Breast epithelium (tissue), 4 donors: ENCODE results near the gene FAM174C. TPM values are rescaled to one million over a fixed set of nuclear protein-coding genes. Genes with fewer than 3 reads are reported as not detected.

Experiments used
- DNase-seq, 2 donors: peaks; one replicate each; pipeline ENCODE4 v3.0.0-alpha.2; 2019; ENCODE audit warnings: low spot score in 2 of 2
- H3K27ac ChIP-seq, 2 donors: fragments of 200-600 bp; sonication (generic) in 1 of 2; one replicate each; pipeline ENCODE4 v1.5.1; 2016 to 2019; ENCODE audit warnings: mild to moderate bottlenecking in 1 of 2
- H3K27me3 ChIP-seq, 2 donors: fragments of 200-600 bp; sonication (generic) in 1 of 2; one replicate each; pipeline versions ENCODE4 v1.5.1 to v1.6.0; 2017 to 2019; ENCODE audit warnings: control low read depth in 1 of 2, mild to moderate bottlenecking in 1 of 2
- H3K36me3 ChIP-seq: fragments of 200-600 bp; one replicate; pipeline ENCODE4 v1.5.1; 2019
- H3K4me1 ChIP-seq, 2 donors: fragments of 200-600 bp; sonication (generic); one replicate each; pipeline ENCODE4 v1.5.1; 2016 to 2019; ENCODE audit warnings: control low read depth in 1 of 2
- H3K4me3 ChIP-seq, 3 donors: fragments of 200-600 bp; sonication (generic); 1 replicate in 2 of 3; 2 replicates in 1 of 3; pipeline ENCODE4 v1.5.1; 2016 to 2019; ENCODE audit warnings: mild to moderate bottlenecking in 3 of 3, moderate library complexity in 2 of 3
- H3K9me3 ChIP-seq, 2 donors: fragments of 200-600 bp; sonication (generic) in 1 of 2; one replicate each; pipeline ENCODE4 v1.5.1; 2016 to 2019; ENCODE audit warnings: control low read depth in 1 of 2
- CTCF ChIP-seq, 3 donors: fragments of 450-650 bp; IDR thresholded peaks; one replicate each; pipeline ENCODE4 v1.5.1; 2016 to 2017; ENCODE audit warnings: antibody characterized with exemption in 3 of 3, mild to moderate bottlenecking in 3 of 3, moderate library complexity in 3 of 3
- POLR2A ChIP-seq: fragments of 450-650 bp; IDR thresholded peaks from one replicate; pipeline ENCODE4 v1.6.1; 2016; ENCODE audit warnings: antibody characterized with exemption, mild to moderate bottlenecking, moderate library complexity
- POLR2AphosphoS5 ChIP-seq, 3 donors: sonication (generic); formaldehyde crosslinking; IDR thresholded peaks; one replicate each; pipeline ENCODE4 v1.6.1; 2017; ENCODE audit warnings: antibody characterized with exemption in 3 of 3
- intact Hi-C: fragments of 100-400 bp; cut with DNase I; formaldehyde crosslinking; loops from one replicate; pipeline ENCODE4 v1.15.1; 2023; ENCODE audit warnings: low total_unique reads
- total RNA-seq, 3 donors: library from RNA; depleted of rRNA; stranded (reverse); fragments of >200 nt; gene quantifications; one replicate each; pipeline ENCODE4 v1.1.0, GENCODE V29; 2016

Gene FAM174C
- total RNA-seq, 3 donors from 2014 or later: 43.9 to 60.6 (median 53.1) TPM

DNA sequence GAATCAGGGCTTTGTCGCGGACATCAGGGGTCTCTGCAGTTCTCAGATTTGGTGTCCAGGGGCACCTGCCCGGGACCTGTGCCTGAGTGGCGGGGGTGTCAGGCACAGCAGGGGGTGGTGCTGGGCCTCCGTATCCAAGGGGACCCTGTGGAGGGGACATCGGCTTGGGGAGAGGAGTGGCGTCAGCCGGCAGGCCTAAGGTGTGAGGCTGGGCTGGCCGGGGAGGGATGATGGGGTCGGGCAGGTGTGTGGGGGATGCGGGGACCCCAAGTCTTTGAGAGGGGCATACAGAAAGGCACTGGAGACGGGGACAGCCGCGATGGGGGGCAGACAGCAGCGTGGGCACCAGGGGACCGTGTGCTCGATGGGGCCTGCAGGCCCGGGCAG lies 12.9 kb downstream of the FAM174C start:
- H3K4me1 ChIP-seq: no peaks in the 10 kb centered on the region
- no peaks in the 10 kb centered on the region for H3K9me3 ChIP-seq
- H3K27ac ChIP-seq: no peak overlapping the region
- no peak overlapping the region for H3K4me3 ChIP-seq
- TF ChIP-seq POLR2A: no peak
- no peak for TF ChIP-seq POLR2AphosphoS5 (IDR thresholded peaks at IDR 0.05)
- no peak for TF ChIP-seq CTCF (IDR thresholded peaks at IDR 0.05)
- intact Hi-C loops: no loop called here
- no peak for DNase-seq
- H3K27me3 ChIP-seq: peaks cover 24 to 93% of the 10 kb centered on the region in 2 donors
- no peaks in the 10 kb centered on the region for H3K36me3 ChIP-seq

DNA sequence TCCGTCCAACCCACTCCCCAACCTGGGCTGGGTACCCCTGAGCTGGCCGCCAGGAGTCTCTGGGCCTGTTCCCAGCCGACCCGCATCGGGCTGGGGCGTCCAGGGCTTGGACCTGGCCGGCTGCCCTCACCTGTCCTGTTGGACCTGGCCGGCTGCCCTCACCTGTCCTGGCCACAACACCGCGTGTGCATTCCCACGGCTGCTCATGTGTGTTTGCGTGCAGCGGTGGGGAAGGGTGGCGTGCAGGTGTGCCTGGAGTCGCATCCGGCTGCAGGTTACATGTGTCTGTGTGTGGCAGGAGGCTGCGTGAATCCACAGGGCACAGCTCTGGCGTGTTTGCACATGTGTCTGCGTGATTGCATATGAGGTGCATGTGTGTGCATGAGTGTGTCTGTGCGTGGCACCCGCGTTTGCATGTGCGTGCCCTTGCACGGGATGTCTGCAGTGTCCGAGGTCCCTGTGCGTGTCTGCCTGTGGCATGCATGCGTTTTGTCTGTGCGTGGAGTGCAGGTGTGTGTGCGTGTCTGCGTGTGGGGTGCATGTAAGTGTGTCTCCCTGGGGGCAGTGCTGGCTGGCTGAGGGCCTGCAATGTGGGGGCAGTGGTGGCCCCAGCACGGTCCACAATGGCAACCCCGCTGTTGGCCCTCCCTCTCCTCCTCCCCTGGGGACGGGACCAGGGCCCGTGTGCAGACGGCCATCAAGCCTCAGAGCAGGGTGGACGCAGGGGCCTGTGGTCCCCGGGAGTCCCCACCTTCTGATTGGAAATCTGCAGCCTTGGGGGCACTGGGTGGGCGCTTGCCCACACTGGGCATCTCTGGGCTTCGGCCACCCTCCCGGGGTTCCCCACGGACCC lies 13.7 kb downstream of the FAM174C start:
- intact Hi-C loops: no loop called here
- TF ChIP-seq CTCF (IDR thresholded peaks at IDR 0.05): no peak
- no peak for TF ChIP-seq POLR2A
- TF ChIP-seq POLR2AphosphoS5 (IDR thresholded peaks at IDR 0.05): no peak
- Histone ChIP-seq H3K36me3 (no peaks in the 10 kb centered on the region), H3K4me1 (no peaks in the 10 kb centered on the region), H3K27me3 (peaks cover 30 to 93% of the 10 kb centered on the region in 2 donors), H3K4me3 (no peak overlapping the region), H3K27ac (no peak overlapping the region), H3K9me3 (no peaks in the 10 kb centered on the region)
- no peak for DNase-seq

GRCh38 chr19:1289686-1290025 lies 14.3 kb downstream of the FAM174C start:
- no peak for TF ChIP-seq CTCF (IDR thresholded peaks at IDR 0.05)
- no peak for TF ChIP-seq POLR2AphosphoS5 (IDR thresholded peaks at IDR 0.05)
- TF ChIP-seq POLR2A: no peak
- intact Hi-C loops: no loop called here
- H3K27me3 ChIP-seq: peaks cover 35 to 93% of the 10 kb centered on the region in 2 donors

GRCh38 chr19:1290196-1290702 lies 14.9 kb downstream of the FAM174C start:
- peaks cover 40 to 93% of the 10 kb centered on the region in 2 donors for H3K27me3 ChIP-seq
- no peak for DNase-seq
- intact Hi-C loops: no loop called here

More at GRCh38 chr19:1289686-1290025, 14.3 kb downstream of the FAM174C start:
- Histone ChIP-seq H3K4me3 (no peak overlapping the region), H3K9me3 (no peaks in the 10 kb centered on the region), H3K36me3 (no peaks in the 10 kb centered on the region), H3K27ac (no peak overlapping the region), H3K4me1 (no peaks in the 10 kb centered on the region)
- no peak for DNase-seq

More at GRCh38 chr19:1290196-1290702, 14.9 kb downstream of the FAM174C start:
- TF ChIP-seq CTCF (IDR thresholded peaks at IDR 0.05) (no peak), POLR2A (no peak), POLR2AphosphoS5 (IDR thresholded peaks at IDR 0.05) (no peak)
- Histone ChIP-seq H3K4me3 (no peak overlapping the region), H3K27ac (no peak overlapping the region), H3K4me1 (peaks cover 0 to 2% of the 10 kb centered on the region in 2 donors), H3K9me3 (no peaks in the 10 kb centered on the region), H3K36me3 (no peaks in the 10 kb centered on the region)
